Muscle layer of duodenum (tissue), 2 donors: Measurements from ENCODE around the gene FAM13C.
A peak's percentile ranks its signal among the peaks of the same experiment; 100 is the strongest.
"Not testable (repeated sequence)": the region's sequence is repeated elsewhere in the genome, so short reads cannot be mapped to it uniquely, and the experiment has no call there.

ENCODE experiments used
- H3K27ac ChIP-seq: one replicate; pipeline ENCODE4 v1.7.0; 2013; ENCODE audit warnings: mild to moderate bottlenecking, low read length
- H3K27me3 ChIP-seq: one replicate; pipeline ENCODE4 v1.7.0; 2013; ENCODE audit warnings: low read depth, mild to moderate bottlenecking, control low read depth, low read length
- H3K36me3 ChIP-seq, 2 donors: one replicate each; pipeline ENCODE4 v1.7.0; 2013; ENCODE audit warnings: low read length in 2 of 2, control low read depth in 1 of 2, mild to moderate bottlenecking in 1 of 2; ENCODE audit not compliant: insufficient read depth in 2 of 2, control insufficient read depth in 1 of 2
- H3K4me1 ChIP-seq, 2 donors: one replicate each; pipeline ENCODE4 v1.7.0; 2013; ENCODE audit warnings: low read length in 2 of 2, mild to moderate bottlenecking in 2 of 2, control low read depth in 1 of 2, moderate library complexity in 1 of 2; ENCODE audit not compliant: insufficient read depth in 2 of 2, control insufficient read depth in 1 of 2
- H3K4me3 ChIP-seq, 2 donors: one replicate each; pipeline ENCODE4 v1.7.0; 2013; ENCODE audit warnings: low read length in 2 of 2, low read depth in 1 of 2, mild to moderate bottlenecking in 1 of 2
- H3K9me3 ChIP-seq, 2 donors: one replicate each; pipeline ENCODE4 v1.7.0; 2013; ENCODE audit warnings: low read length in 2 of 2, control low read depth in 1 of 2, mild to moderate bottlenecking in 1 of 2; ENCODE audit not compliant: control insufficient read depth in 1 of 2
- donor health status: healthy.

FAM13C gene

GRCh38 chr10:59362144-59362958, at the start of gene FAM13C:
Gene FAM13C (minus strand): TSS chr10:59362549. CDS start chr10:59362460, 89 bp downstream.
- no peaks in the 10 kb centered on the region for H3K27me3 ChIP-seq
- peaks cover 0 to 22% of the 10 kb centered on the region in 2 donors for H3K4me1 ChIP-seq
- H3K36me3 ChIP-seq, result no peaks in the 10 kb centered on the region
- no peaks in the 10 kb centered on the region for H3K9me3 ChIP-seq
- H3K27ac ChIP-seq, result peak within 1 kb of the TSS; percentile 64
- H3K4me3 ChIP-seq, result peak within 1 kb of the TSS; percentile 72 to 79

GRCh38 chr10:59405235-59405634, 42.9 kb upstream of the FAM13C start:
- H3K27me3 ChIP-seq, result no peaks in the 10 kb centered on the region
- H3K4me3 ChIP-seq, result no peak overlapping the region
- H3K36me3 ChIP-seq, result no peaks in the 10 kb centered on the region
- no peaks in the 10 kb centered on the region for H3K4me1 ChIP-seq
- no peak overlapping the region for H3K27ac ChIP-seq
- H3K9me3 ChIP-seq, result peaks cover 0 to 9% of the 10 kb centered on the region in 2 donors

- no peak overlapping the region for H3K4me3 ChIP-seq
- no peaks in the 10 kb centered on the region for H3K4me1 ChIP-seq
- no peaks in the 10 kb centered on the region for H3K27me3 ChIP-seq
- no peaks in the 10 kb centered on the region for H3K36me3 ChIP-seq
- H3K9me3 ChIP-seq, result peaks cover 0 to 4% of the 10 kb centered on the region in 2 donors
- H3K27ac ChIP-seq, result no peak overlapping the region
These were observed 37.9 kb upstream of the FAM13C start for GRCh38 chr10:59400214-59400613.

- not testable (repeated sequence) for H3K4me1 ChIP-seq, H3K4me3 ChIP-seq, H3K27ac ChIP-seq, H3K36me3 ChIP-seq, H3K27me3 ChIP-seq, H3K9me3 ChIP-seq
These were observed 37.0 kb upstream of the FAM13C start for GRCh38 chr10:59399329-59399728.

GRCh38 chr10:59397961-59398360, 35.6 kb upstream of the FAM13C start:
- no peak overlapping the region for H3K27ac ChIP-seq
- H3K4me3 ChIP-seq, result no peak overlapping the region
- no peaks in the 10 kb centered on the region for H3K4me1 ChIP-seq
- no peaks in the 10 kb centered on the region for H3K27me3 ChIP-seq
- H3K36me3 ChIP-seq, result no peaks in the 10 kb centered on the region
- H3K9me3 ChIP-seq, result no peaks in the 10 kb centered on the region

GRCh38 chr10:59395984-59396383, 33.6 kb upstream of the FAM13C start:
- Histone ChIP-seq H3K27ac (no peak overlapping the region), H3K4me1 (no peaks in the 10 kb centered on the region), H3K9me3 (no peaks in the 10 kb centered on the region), H3K27me3 (no peaks in the 10 kb centered on the region), H3K4me3 (no peak overlapping the region), H3K36me3 (no peaks in the 10 kb centered on the region)

- no peaks in the 10 kb centered on the region for H3K4me1 ChIP-seq
- no peaks in the 10 kb centered on the region for H3K27me3 ChIP-seq
- H3K27ac ChIP-seq, result no peak overlapping the region
- no peak overlapping the region for H3K4me3 ChIP-seq
- H3K36me3 ChIP-seq, result no peaks in the 10 kb centered on the region
- no peaks in the 10 kb centered on the region for H3K9me3 ChIP-seq
These were observed 31.0 kb upstream of the FAM13C start for GRCh38 chr10:59393349-59393748.

- Histone ChIP-seq H3K36me3 (no peaks in the 10 kb centered on the region), H3K27me3 (no peaks in the 10 kb centered on the region), H3K27ac (no peak overlapping the region), H3K9me3 (no peaks in the 10 kb centered on the region), H3K4me1 (peaks cover 0 to 3% of the 10 kb centered on the region in 2 donors), H3K4me3 (no peak overlapping the region)
These were observed 28.7 kb upstream of the FAM13C start for GRCh38 chr10:59391060-59391459.

- peaks cover 0 to 3% of the 10 kb centered on the region in 2 donors for H3K4me1 ChIP-seq
- no peaks in the 10 kb centered on the region for H3K9me3 ChIP-seq
- H3K27me3 ChIP-seq, result no peaks in the 10 kb centered on the region
- no peak overlapping the region for H3K27ac ChIP-seq
- H3K4me3 ChIP-seq, result no peak overlapping the region
- no peaks in the 10 kb centered on the region for H3K36me3 ChIP-seq
These were observed 26.3 kb upstream of the FAM13C start for GRCh38 chr10:59388671-59388976.

GRCh38 chr10:59387951-59388670, 25.8 kb upstream of the FAM13C start:
- Histone ChIP-seq H3K4me3 (no peak overlapping the region), H3K36me3 (no peaks in the 10 kb centered on the region), H3K27ac (no peak overlapping the region), H3K4me1 (peaks cover 0 to 8% of the 10 kb centered on the region in 2 donors), H3K9me3 (no peaks in the 10 kb centered on the region), H3K27me3 (no peaks in the 10 kb centered on the region)

GRCh38 chr10:59384761-59385160, 22.4 kb upstream of the FAM13C start:
- Histone ChIP-seq H3K27me3 (no peaks in the 10 kb centered on the region), H3K27ac (no peak overlapping the region), H3K36me3 (no peaks in the 10 kb centered on the region), H3K9me3 (no peaks in the 10 kb centered on the region), H3K4me1 (peaks cover 0 to 8% of the 10 kb centered on the region in 2 donors), H3K4me3 (no peak overlapping the region)
